ENCODE data around the gene TRIO. TPM values are rescaled to one million over a fixed set of nuclear protein-coding genes. Genes with fewer than 3 reads are reported as not detected.

TRIO gene
- total RNA-seq, 1 donor, result 410 TPM

- TF ChIP-seq CTCF (IDR thresholded peaks at IDR 0.05; ENCODE audit: insufficient read depth, low read depth, low read length), result no peak
- H3K4me3 ChIP-seq (ENCODE audit: low read depth, low read length), result no peak overlapping the region
- DNase-seq (ENCODE audit: low read depth), result no peak
Measured at GRCh38 chr5:14299666-14300065, 156.5 kb downstream of the TRIO start.

GRCh38 chr5:14301186-14301585 is 158.0 kb downstream of the TRIO start:
- TF ChIP-seq CTCF (IDR thresholded peaks at IDR 0.05; ENCODE audit: insufficient read depth, low read depth, low read length), result no peak
- DNase-seq (ENCODE audit: low read depth), result no peak
- no peak overlapping the region for H3K4me3 ChIP-seq (ENCODE audit: low read depth, low read length)

- TF ChIP-seq CTCF (IDR thresholded peaks at IDR 0.05; ENCODE audit: insufficient read depth, low read depth, low read length), result no peak
- H3K4me3 ChIP-seq (ENCODE audit: low read depth, low read length), result no peak overlapping the region
- no peak for DNase-seq (ENCODE audit: low read depth)
Measured at GRCh38 chr5:14302330-14302729, 159.2 kb downstream of the TRIO start.

GRCh38 chr5:14305045-14305444 is 161.9 kb downstream of the TRIO start:
- no peak overlapping the region for H3K4me3 ChIP-seq (ENCODE audit: low read depth, low read length)
- DNase-seq (ENCODE audit: low read depth), result peak; percentile 92
- TF ChIP-seq CTCF (IDR thresholded peaks at IDR 0.05; ENCODE audit: insufficient read depth, low read depth, low read length), result no peak

GRCh38 chr5:14306329-14306815 is 163.2 kb downstream of the TRIO start:
- no peak for TF ChIP-seq CTCF (IDR thresholded peaks at IDR 0.05; ENCODE audit: insufficient read depth, low read depth, low read length)
- DNase-seq (ENCODE audit: low read depth), result no peak

GRCh38 chr5:14308384-14309154 is 165.4 kb downstream of the TRIO start:
- no peak overlapping the region for H3K4me3 ChIP-seq (ENCODE audit: low read depth, low read length)
- TF ChIP-seq CTCF (IDR thresholded peaks at IDR 0.05; ENCODE audit: insufficient read depth, low read depth, low read length), result no peak
- DNase-seq (ENCODE audit: low read depth), result no peak

More at GRCh38 chr5:14306329-14306815, 163.2 kb downstream of the TRIO start:
- no peak overlapping the region for H3K4me3 ChIP-seq (ENCODE audit: low read depth, low read length)
